ENCODE measurements around the gene NELFA.
"Not testable (repeated sequence)": the region's sequence is repeated elsewhere in the genome, so short reads cannot be mapped to it uniquely, and the experiment has no call there.

Gene NELFA

GRCh38 chr4:1993718-1994516, 14.9 kb downstream of the NELFA start:
- not testable (repeated sequence) for DNase-seq (ENCODE audit: low read depth in 2 of 2)

DNA sequence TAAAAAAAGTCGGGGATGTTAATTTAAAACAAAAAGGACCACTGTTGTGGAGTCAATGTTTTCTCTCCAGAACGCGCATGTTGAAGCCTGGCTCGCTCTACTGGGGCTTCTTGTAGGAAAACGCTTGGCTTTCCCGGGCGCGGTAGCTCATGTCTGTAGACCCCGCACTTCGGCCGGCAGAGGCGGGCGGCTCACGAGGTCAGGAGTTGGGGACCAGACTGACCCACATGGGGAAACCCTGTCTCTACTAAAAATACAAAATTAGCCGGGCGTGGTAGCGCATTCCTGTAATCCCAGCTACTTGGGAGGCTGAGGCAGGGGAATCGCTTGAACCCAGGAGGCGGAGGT, 15.6 kb downstream of the NELFA start:
- DNase-seq (ENCODE audit: low read depth in 2 of 2) = no peak

GRCh38 chr4:1992468-1993168, 16.2 kb downstream of the NELFA start:
- no peak for DNase-seq (ENCODE audit: low read depth in 2 of 2)

GRCh38 chr4:1991596-1992434, 17.0 kb downstream of the NELFA start:
- no peak for DNase-seq (ENCODE audit: low read depth in 2 of 2)

DNA sequence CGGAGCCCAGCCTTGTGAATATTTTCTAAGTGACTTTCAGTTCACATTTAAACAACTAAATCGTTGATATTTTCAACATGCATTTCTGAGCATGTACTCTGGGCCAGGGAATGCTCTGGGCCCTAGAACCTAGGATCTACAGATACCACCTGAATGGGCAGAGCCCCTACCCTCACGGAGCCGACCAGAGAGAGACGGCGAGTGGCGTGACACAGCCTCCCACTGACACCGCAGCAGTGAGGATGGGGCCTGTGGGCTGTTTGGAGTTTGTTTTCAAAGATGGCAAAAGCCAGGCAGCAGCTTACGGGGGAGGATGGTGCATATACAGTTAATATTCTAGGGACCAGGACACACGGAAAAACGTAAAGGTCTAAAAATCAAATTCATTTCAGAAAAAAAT, 17.7 kb downstream of the NELFA start:
- no peak for DNase-seq (ENCODE audit: low read depth in 2 of 2)

- no peak for DNase-seq (ENCODE audit: low read depth in 2 of 2)
These were observed 18.1 kb downstream of the NELFA start for GRCh38 chr4:1990676-1991075.

DNA sequence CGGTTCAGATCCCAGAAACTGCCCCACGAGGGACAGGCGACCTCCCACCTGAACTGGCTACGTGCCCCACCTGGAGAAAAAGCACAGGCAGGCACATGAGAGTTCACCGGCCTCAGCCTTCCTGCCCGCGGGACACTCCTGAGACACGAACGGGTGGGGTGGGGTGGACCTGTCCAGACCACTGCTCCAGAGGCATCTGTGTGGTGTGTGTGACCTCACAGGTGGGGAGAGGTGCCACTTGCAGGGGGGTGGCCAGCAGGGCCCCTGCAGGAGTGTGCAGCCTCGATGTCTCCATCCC, 18.5 kb downstream of the NELFA start:
- DNase-seq (ENCODE audit: low read depth in 2 of 2) = no peak

DNA sequence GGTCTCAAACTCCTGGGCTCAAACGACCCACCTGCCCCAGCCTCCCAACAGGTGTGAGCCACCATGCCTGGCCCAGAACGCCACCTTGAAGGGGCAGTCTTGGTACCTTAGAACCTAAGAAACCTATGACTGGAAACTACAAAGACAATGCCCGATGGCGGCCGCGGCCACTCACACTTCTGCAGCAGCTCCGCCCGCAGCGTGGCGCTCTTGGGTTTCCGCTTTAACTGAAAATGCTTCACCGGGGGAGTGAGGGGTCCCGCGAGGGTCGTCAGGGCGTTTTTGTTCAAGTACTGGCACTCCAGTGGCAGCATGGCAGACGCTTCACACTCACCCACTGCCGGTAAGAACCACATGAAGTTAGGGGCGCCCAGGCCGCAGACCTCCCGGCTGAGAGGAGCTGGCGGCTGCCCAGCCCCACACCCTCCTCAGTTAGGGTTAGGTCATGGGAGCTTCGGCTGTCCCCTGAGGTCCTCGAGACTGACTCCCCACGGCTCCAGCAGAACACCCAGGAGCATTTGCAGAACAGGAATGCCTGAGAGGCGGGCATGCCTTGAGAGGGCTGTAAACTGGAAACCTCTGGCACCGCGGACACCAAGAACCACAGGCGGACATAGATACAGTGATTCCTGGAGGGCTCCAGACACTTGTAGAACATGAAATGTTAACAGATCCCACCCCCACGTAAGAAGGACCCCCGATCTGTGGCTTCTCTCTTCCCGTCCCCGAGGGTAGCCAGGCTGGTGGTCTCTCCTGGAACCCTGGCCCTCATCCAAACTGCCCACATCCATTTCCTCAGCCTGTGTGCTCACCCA, 19.0 kb downstream of the NELFA start:
- no peak for DNase-seq (ENCODE audit: low read depth in 2 of 2)

- DNase-seq (ENCODE audit: low read depth in 2 of 2) = no peak
These were observed 20.4 kb downstream of the NELFA start for GRCh38 chr4:1988327-1988724.

DNA sequence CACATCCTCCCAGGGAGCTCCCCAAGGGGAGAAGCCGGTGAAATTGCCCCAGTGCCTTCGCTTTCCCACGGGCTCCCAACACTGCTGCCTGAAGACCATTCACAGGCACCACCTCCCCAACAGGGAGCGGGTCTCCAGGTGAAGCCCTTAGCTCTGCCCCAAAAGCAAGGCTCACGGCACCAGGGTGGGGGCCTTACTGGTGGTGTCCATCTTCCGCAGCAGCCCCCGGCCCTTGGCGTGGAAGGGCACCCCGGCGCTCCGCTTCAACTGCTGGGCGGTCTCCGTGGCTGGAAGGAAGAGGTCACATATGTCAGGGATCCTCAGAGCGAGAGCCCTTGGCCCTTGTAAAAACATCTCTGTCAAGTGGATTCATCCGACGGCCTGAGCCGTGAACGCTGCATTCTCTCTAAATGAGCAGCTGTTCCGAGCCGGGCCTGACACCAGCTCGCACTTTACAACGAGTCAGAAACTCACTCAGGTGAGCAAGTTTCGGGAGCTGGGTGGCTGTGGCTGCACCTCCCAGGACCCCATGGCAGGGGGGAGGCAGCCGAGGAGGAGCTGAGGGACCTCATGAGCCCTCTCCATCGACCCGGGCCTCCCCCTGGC, 20.9 kb downstream of the NELFA start:
- no peak for DNase-seq (ENCODE audit: low read depth in 2 of 2)

DNA sequence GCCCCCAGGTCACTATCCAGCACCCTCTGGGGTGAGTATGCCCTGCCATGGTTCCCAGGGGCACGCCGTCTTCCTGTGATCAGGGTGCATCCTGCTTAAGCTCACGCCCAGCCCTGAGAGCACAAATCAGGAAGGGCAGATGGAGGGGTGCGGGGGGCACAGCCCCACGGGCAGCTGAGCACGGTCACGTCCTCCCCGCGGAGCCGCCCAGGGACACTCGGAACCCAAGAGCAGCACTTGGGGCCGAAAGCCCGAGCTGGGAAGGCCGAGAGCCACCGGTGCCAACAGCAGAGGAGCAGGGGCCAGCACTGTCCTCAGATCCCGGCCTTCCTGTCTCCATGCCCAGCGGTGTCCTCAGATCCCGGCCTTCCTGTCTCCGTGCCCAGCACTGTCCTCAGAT, 21.5 kb downstream of the NELFA start:
- DNase-seq (ENCODE audit: low read depth in 2 of 2) = no peak

- DNase-seq (ENCODE audit: low read depth in 2 of 2) = no peak
These were observed 22.1 kb downstream of the NELFA start for GRCh38 chr4:1986578-1987210.

DNA sequence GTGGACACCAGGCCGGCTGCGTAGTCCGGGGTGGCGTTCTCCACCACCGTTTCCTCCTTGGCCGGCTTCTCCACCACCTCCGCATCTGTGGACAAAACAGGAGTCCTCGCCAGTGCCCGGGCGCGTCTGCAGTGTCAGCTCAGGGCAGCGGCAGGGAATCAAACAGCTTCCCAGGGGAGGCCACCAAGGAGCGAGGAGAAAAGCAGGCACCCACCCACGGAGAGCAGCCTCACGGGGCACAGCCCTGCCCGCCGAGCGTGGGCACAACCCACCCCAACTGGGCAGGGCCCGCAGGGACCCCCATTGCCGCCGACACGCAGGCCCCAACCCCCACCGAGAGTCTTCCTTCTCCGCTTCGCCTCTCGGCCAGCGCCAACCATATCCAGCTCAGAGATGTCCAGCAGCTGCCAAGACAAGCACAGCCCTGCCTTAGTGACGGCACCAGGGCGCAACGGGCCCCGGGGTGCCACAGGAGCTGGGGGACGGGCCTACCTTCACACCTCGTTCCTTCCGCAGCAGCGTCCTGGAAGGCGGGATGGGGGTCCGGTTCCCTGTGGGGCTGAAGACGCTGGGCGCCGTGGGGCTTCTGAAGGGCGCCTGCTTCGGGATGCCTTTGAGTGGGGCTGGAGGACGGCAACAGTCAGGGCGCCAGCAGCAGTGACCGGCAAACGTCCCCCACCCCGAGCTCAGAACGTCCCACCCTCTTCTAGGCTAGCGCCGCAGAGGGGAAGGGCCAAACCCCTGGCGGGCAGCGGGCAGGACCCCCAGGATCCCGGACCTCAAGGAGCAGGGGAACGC, 22.8 kb downstream of the NELFA start:
- no peak for DNase-seq (ENCODE audit: low read depth in 2 of 2)

DNA sequence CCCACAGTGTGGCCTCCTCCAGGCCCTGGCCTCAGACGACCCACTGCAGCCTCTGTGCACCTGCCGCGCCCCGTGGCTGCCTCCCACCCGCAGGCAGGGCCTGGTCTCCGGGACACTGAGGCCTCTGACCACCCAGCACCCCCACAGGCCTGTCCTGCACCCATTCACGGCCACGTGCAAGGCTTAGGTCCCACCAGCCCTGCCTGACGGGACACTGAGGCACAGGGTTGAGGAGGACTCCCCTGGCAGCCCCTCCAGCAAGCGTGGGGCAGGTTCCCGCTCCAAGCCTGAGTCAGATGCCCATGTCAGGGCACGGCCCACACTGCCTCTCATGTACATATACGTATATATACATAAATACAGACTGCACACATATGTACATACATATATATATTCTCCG, 23.5 kb downstream of the NELFA start:
- no peak for DNase-seq (ENCODE audit: low read depth in 2 of 2)

DNA sequence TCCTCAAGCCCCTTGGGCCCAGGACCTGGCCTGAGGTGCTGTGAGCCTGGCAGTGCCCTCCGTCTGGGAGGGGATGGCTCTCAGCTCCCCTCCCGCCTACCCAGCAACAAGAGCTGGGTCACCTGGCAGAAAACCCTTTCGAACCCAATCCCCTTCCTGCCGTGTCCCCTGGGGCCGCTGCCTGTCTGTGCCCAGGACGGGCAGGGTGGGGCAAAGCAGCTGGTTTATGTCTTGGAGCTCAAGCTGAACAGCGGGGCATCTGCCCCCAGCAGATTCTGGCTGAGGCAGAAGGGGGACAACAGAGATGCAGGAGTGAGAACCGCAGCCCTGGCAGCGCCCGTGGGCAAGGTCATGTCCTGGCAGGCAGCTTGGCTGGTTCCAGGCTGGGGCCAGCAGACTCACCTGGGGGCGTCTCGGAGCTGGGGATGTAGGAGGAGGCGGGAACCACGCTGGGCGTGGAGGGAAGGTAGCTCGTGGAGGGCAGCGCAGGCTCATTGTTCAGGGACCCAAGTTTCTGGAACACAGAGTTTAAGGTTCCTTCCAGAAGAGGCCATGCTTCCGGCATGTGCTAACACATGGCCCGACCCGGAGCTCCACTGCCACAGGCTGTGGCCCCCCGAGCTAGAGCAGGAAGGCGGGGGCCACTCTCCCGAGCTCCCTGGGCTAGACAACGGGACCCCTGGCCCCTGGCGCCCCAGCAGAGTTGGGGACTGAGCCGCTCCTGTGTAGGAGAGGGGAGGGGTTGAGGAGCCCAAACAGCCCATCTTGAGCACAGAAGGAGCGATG, 24.2 kb downstream of the NELFA start:
- DNase-seq (ENCODE audit: low read depth in 2 of 2) = no peak

DNA sequence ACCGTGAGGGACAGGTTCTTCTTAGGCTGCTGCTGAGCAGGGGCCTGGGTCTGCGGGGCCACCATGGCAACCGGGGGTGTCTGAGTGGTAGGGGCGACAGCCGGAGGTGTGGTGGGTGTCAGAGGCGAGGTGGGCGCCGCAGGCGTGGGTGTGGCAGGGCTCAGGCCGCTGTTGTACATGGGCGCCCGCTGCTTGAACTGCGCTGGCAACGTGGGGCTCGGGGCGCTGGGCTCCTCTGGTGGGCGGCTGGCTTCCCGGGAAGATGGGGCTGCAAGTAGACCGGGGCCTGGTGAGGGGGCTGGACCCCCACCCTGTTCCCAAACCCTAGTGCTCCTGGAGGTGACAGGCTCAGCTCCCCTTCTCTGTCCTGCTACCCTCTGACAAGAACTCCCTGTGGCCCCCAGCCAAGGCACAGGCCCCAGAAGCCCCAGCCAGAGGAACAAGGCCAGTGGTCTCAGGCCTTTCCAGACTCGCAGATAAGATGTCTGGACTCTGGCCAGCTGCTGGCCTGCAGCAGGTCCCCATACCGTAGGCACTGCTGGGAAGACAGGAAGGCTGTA, 24.8 kb downstream of the NELFA start:
- DNase-seq (ENCODE audit: low read depth in 2 of 2) = no peak

- DNase-seq (ENCODE audit: low read depth in 2 of 2) = no peak
These were observed 25.5 kb downstream of the NELFA start for GRCh38 chr4:1983053-1983845.
